HFFc6 (cell line): ENCODE measurements around the gene HSD17B1. TPM values are rescaled to one million over a fixed set of nuclear protein-coding genes. Genes with fewer than 3 reads are reported as not detected.

Experiments
- DNase-seq: peaks from one replicate; pipeline ENCODE4 v3.0.0-alpha.2; 2018
- H3K27ac Mint-ChIP-seq: 2 replicates; pipeline ENCODE4 v1.8.0; 2020; ENCODE audit warnings: mild to moderate bottlenecking, mixed read lengths
- H3K27me3 Mint-ChIP-seq: 2 replicates; pipeline ENCODE4 v1.8.0; 2021; ENCODE audit warnings: mild to moderate bottlenecking, moderate library complexity, mixed read lengths; ENCODE audit not compliant: insufficient read depth
- H3K36me3 Mint-ChIP-seq: 2 replicates; pipeline ENCODE4 v1.8.0; 2021; ENCODE audit warnings: low read depth, mixed read lengths
- H3K4me1 Mint-ChIP-seq: 2 replicates; pipeline ENCODE4 v1.8.0; 2020; ENCODE audit warnings: low read depth, mixed read lengths
- H3K4me3 Mint-ChIP-seq: 2 replicates; pipeline ENCODE4 v1.8.0; 2020; ENCODE audit warnings: mild to moderate bottlenecking, moderate library complexity, mixed read lengths
- H3K9me3 Mint-ChIP-seq: 2 replicates; pipeline ENCODE4 v1.8.0; 2020; ENCODE audit warnings: mild to moderate bottlenecking, mixed read lengths
- CTCF ChIP-seq: fragments of 200-600 bp; sonication (generic); IDR thresholded peaks from 2 replicates; pipeline ENCODE4 v1.5.0; 2021; ENCODE audit warnings: antibody characterized with exemption, mild to moderate bottlenecking
- total RNA-seq, 6 experiments: library from RNA; stranded (reverse); fragmentation: NEBNext Ultra II Directional; extraction: Animal tissue kit (Norgen Biotek cat#: 25700); gene quantifications; 2 replicates in 1 of 6; 3 replicates in 5 of 6; pipeline ENCODE4 v1.2.3, GENCODE V29; 2021

HSD17B1 gene
- total RNA-seq, 6 experiments from 2014 or later: 0.66 to 1.5 (median 1.1) TPM

GRCh38 chr17:42521036-42521435 is 31.7 kb upstream of the HSD17B1 start:
- H3K27me3 Mint-ChIP-seq: peaks cover 6% of the 10 kb centered on the region
- peaks cover 95% of the 10 kb centered on the region for H3K4me1 Mint-ChIP-seq
- peaks cover 20% of the 10 kb centered on the region for H3K36me3 Mint-ChIP-seq
- no peak for TF ChIP-seq CTCF
- H3K9me3 Mint-ChIP-seq: no peaks in the 10 kb centered on the region
- no peak for DNase-seq
- H3K27ac Mint-ChIP-seq: peak overlapping the region; percentile 97
- H3K4me3 Mint-ChIP-seq: peak overlapping the region; percentile 63

- H3K4me1 Mint-ChIP-seq: peaks cover 95% of the 10 kb centered on the region
- peak overlapping the region; percentile 63 for H3K4me3 Mint-ChIP-seq
Measured at GRCh38 chr17:42521666-42522262, 31.0 kb upstream of the HSD17B1 start.

GRCh38 chr17:42522263-42522790 is 30.4 kb upstream of the HSD17B1 start:
- Mint-ChIP-seq H3K27ac (peak overlapping the region; percentile 97), H3K4me1 (peaks cover 97% of the 10 kb centered on the region), H3K27me3 (peaks cover 6% of the 10 kb centered on the region), H3K36me3 (peaks cover 20% of the 10 kb centered on the region), H3K9me3 (no peaks in the 10 kb centered on the region), H3K4me3 (no peak overlapping the region)
- no peak for DNase-seq
- no peak for TF ChIP-seq CTCF

More at GRCh38 chr17:42521666-42522262, 31.0 kb upstream of the HSD17B1 start:
- H3K27ac Mint-ChIP-seq: peak overlapping the region; percentile 97
- peaks cover 20% of the 10 kb centered on the region for H3K36me3 Mint-ChIP-seq
- no peaks in the 10 kb centered on the region for H3K9me3 Mint-ChIP-seq
- no peak for DNase-seq
- TF ChIP-seq CTCF: no peak
- H3K27me3 Mint-ChIP-seq: peaks cover 6% of the 10 kb centered on the region

GRCh38 chr17:42522798-42523278 is 29.9 kb upstream of the HSD17B1 start:
- Mint-ChIP-seq H3K4me3 (no peak overlapping the region), H3K4me1 (peaks cover 95% of the 10 kb centered on the region), H3K9me3 (no peaks in the 10 kb centered on the region), H3K36me3 (peaks cover 20% of the 10 kb centered on the region), H3K27ac (peak overlapping the region; percentile 97), H3K27me3 (peaks cover 6% of the 10 kb centered on the region)
- DNase-seq: no peak
- no peak for TF ChIP-seq CTCF

- peak overlapping the region; percentile 50 for H3K4me3 Mint-ChIP-seq
- no peaks in the 10 kb centered on the region for H3K27me3 Mint-ChIP-seq
- DNase-seq: peak; percentile 68
- H3K36me3 Mint-ChIP-seq: peaks cover 16% of the 10 kb centered on the region
- H3K27ac Mint-ChIP-seq: peak overlapping the region; percentile 67
- TF ChIP-seq CTCF: no peak
- no peaks in the 10 kb centered on the region for H3K9me3 Mint-ChIP-seq
- peaks cover 77% of the 10 kb centered on the region for H3K4me1 Mint-ChIP-seq
Measured at GRCh38 chr17:42525221-42525620, 27.5 kb upstream of the HSD17B1 start.
